GM21576 (cell line): ENCODE results near the gene AMMECR1L.
A peak's percentile ranks its signal among the peaks of the same experiment; 100 is the strongest.

Experiments
- ATAC-seq: cut with Tn5 transposase; IDR thresholded peaks from one replicate; pipeline ENCODE4 v1.9.1; 2021; ENCODE audit warnings: mild to moderate bottlenecking, moderate library complexity; ENCODE audit not compliant: unreplicated experiment

The AMMECR1L gene

DNA sequence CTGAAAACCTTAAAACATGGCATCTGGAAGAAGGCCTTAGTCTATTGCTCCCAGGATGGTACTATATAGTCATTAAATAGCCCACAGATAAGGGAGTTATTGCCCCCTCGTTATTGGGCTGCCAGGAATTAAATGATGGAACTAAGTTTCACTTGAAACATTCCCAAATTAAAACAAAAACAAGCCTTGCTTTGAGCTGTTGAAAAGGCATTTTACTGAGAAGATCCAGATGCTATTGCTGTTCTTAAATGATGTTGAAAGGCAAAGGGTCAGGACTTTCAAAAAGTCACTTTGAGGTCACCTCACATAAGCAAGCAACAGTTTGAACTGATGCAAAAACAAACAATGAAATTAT lies 2.0 kb upstream of the AMMECR1L start:
- no peak for ATAC-seq

DNA sequence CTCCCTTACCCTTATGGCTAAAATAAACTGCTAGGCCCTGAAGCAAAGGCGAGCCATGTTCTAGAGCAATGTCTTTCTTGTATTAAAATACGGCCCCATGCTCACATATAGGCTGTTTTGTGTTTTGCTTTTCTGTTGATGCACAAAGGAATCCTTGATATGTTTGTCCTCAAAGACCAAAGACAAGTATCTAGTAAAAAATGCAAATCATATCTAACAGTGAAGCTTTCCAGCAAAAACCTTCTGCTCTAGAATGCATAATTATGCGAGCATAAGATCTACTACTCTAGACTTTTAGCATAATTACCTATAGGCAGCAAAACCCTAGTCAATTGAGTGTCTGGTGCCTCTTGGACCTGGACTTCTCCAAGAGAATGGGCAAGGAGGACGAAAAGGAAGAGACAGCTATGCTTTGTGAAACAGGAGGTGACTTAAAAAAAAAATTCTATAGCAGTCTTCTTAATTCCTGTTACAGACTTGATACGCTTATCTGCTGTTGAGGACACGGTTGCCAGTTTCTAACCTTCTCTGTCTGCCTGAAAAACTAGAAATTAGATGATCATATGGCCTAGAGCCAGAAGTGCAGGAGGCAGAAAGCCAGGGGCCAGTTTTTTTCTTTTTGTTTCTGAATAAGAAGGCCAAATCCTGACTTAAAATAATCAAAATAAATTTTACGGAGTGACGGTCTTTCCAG lies 1.5 kb upstream of the AMMECR1L start:
- no peak for ATAC-seq

DNA sequence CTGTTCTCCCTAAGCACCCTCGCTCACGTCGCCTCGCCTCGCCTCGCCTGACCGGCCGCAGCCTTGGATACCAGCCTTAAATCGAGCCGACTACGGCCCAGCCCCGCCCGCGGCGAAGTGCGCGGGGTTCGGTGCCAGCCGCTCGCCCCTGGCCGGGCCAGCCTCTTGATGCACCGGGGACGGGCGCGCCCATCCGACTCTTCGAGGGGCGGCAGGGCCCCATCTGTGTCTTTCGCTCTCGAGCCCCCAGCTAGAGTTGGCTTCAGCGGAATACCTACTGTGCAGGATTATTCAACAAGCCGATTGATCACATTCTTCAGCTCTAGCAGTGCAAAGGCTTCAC lies 808 bp upstream of the AMMECR1L start:
- ATAC-seq = peak; percentile 29

DNA sequence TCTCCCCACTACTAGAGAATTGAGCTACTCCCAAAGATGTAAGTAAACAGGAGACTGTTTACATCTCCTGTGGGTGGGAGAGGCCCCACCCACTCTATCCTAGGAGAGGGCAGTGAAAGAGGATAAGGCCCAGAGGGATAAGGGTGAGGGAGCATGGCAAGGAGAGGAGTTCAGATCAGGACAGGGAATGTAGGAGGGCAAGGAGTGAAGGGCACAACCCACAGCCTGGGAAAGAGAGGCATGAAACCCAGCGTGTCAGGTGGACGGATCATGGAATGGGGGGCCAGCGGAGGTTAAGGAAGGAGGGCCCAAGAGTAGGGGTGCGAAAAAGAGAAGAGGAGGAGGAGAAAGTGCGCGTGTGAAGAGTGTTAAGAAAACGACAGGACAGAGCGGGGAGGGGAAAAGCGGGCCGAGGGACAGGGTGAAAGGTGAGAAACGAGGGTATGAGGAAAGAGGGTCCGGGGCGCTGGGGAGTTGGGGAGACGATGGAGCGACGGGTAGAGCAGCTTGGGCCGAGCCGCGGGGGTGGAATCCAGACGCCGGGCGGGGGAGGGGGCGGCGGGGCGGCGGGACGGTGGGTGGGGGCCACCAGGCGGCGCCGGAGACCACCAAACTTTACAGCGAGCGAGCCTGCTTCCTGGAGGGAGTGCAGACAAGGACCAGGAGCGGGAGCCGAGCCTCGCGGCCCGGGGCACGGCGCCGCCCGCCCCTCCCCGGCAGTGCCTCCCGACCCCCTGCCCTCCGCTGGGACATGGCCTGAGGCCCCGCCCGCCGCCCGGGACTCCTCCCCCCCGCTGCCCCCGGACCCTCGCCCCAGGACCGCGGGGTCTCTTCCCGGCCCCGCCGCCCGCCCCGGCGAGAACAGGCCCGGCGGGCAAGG lies 655 bp downstream of the AMMECR1L start:
- peak; percentile 20 for ATAC-seq

DNA sequence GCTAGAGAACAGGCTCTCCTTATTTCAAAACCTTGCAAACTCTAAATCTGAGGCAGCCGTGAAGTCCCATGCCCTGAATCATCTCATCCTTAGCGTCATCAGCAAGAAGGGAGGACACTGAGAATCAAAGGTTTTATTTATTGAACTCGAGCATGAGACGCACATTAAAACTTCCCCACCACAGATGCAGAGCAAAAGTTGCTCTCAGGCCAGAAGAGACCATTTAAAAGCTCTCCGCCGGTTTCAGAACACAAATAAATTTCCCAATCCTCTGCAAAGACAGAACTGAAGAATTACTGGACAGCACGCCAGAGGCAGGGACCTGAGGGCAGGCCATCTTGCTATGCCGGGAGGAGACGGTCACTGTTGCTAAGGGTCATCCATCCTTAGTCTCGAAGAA lies 1.3 kb downstream of the AMMECR1L start:
- no peak for ATAC-seq

DNA sequence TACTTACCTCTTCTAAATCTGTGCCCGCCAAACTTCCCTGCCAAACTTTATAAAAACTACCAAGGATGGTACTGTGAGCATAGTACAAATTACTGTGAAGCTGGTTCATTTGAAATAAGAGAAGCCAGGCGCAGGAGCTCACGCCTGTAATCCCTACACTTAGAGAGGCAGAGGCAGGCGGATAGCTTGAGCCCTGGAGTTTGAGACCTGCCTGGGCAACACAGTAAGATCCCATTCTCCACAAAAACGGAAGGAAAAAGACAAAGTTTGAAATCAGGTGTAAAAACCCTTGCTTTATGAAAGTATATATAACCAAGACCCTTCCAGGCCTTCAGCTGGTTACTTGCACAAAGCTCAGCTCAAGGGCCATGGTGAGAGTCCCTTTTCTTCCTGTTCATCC lies 5.9 kb downstream of the AMMECR1L start:
- no peak for ATAC-seq

DNA sequence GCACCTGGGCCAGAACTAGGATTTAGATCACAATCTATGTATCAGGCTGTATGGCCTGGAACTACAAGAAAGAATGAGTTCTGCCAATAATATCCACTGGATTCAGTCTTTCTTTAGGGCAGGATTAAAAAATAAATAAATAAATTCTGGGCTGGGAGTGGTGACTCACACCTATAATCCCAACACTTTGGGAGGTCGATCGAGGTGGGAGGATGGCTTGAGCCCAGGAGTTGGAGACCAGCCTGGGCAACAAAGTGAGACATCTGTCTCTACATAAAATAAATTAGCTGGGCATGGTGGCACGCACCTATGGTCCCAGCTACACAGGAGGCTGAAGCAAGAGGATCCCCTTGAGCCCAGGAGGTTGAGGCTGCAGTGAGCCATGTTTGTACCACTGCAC lies 8.1 kb downstream of the AMMECR1L start:
- no peak for ATAC-seq

DNA sequence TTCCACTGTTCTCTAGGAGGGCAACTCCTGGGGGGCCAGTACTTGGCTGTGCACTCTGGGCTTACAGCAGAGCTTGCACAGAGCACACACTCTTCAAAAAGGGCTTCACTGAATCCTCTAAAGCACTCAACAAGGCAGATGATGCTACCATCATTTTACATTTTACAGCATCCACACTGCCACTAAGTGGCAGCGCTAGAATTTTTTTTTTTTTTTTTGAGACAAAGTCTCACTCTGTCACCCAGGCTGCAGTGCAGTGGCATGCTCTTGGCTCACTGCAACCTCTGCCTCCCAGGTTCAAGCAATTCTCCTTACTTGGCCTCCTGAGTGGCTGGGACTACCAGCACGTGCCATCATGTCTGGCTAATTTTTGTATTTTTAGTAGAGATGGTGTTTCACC lies 8.6 kb downstream of the AMMECR1L start:
- ATAC-seq = no peak

DNA sequence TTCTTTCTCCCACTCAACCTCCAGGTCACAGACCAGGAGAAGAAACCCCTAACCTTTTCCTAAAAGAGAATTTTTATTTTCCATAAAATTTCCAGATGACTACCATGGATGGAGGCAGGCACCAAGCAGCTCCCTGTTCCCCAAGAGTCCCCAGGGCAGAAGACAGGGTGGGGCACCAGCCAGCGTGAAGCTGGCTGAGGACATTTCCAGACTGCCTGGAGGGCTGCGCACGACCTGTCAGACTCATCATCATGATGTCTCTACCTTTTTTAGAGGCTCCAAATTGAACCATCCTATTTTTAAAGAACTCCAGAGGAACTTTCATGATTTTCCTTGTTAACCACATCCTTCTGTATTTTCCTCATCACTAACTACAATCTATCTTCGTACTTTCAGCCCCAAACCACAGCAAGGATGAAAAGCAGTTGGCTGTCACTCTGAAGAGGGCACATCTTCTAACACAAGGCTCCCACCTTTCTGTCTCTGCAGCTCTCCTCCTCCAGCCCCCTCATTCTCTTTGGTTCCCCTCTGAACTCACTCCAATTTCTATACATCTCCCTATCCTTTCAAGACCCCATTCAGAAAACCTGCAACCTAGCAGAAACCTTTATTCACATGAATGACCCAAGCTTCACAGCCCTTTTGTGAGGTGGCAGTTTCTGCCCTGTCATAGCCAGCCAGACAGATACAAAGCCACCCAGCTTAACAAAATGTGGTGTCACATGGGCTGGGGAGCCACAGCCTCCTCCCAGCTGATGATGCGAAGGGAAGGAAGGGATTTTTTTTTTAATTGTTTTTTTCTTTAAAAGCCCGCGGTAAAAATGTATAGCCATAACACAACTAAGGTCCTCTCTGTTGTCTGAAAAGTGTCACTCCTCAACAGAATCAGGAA lies 11.1 kb downstream of the AMMECR1L start:
- peak; percentile 54 for ATAC-seq

DNA sequence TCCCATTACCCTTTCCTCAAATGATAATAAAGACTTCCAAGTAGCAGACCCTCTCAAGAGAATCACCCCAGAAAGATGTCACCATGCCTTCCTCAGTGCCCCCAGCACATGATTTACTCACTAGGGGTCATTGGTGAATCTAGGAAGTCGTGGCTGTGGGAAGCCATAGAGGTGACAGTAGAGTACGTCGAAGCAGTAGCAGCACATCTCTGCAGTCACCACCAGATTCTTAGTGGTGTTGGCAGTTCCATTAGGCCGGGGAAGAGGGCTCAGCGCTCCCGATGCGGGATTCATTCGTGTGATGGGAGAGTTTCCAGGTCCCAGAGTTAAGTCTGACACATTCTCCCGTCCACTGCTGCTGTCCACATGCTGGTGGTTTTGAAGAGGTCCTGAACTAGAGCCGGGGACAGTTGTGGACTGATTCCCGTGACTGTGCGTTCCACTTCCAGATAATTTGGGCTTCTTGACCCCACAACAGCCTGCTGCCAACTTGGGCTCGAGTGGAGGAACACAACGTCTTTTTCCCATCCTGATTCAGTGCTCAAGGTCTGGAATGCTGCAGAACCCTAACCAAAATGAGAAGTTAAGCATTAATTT lies 12.0 kb downstream of the AMMECR1L start:
- no peak for ATAC-seq

DNA sequence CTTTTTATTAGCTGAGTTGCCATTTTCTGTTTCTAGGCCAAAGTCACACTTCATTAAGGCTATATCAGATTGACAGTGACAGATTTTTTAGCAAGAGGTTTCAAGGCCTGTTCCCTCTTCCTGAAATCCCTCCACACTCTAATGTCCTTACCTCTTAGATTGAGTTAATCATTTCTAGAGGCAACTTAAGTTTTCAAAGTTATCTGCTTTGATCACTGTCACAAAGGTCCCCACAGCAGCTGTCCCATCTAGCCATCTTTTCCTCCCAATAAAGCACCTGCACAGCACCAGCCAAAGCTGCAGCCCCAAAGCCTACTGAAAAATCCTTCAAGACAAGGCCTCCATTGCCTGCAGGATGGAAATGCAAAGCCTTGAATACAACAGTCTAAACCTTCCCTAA lies 13.4 kb downstream of the AMMECR1L start:
- no peak for ATAC-seq

DNA sequence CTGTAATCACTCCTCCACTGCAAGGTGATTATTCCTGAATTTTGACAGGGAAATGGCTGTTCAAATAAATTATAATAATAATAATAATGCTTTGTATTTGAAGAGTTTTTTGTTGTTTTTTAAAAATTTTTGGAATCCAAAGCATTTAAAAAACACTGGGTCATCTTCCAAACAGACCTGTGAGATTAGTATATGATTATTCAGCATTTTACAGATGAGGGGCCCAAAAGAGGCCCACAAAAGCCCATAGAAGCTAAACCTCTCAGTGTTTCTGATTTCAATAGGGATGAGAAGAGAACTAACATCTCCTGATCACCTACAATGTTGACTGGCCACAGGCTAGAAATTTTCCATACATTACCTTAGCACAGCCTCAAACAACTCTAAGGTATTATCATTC lies 19.8 kb downstream of the AMMECR1L start:
- ATAC-seq = no peak

DNA sequence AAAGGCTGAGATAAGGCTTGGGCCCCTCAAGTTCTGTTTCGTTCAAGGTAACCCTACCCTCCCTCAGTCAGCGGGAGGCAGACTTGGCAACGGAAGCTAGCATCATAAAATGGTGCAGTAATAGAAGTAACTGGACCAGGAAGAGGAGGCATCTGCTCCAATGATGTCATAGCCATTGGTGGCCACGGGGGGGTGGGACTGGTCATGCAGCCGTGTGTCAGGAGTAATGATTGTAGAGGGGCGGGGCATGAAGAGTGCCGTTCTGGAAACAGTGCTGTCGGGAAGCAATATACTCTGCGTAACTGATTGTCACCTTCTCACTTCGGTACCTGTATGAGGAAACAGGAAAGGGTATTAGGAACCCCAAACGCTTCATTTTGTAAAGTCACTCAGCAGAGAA lies 20.9 kb downstream of the AMMECR1L start:
- ATAC-seq = no peak

DNA sequence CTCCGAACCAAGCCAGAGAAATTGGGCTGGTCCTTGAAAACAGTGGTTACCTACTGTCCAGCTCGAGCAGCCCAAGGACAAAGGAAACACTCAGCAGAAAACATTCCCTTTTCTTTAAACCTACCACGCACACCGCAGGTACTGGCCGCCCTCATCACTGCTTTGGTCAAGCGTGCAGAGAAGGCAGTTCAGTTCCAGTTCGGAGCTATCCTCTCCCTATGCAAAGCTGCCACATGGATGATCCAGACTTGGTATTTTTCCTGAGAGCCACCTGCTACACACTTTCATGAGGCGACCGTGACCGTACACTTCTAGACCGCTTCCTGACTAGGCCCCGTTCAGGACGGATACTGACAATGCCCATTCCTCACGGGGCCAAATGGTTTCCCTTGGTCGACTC lies 23.5 kb downstream of the AMMECR1L start:
- ATAC-seq = no peak

DNA sequence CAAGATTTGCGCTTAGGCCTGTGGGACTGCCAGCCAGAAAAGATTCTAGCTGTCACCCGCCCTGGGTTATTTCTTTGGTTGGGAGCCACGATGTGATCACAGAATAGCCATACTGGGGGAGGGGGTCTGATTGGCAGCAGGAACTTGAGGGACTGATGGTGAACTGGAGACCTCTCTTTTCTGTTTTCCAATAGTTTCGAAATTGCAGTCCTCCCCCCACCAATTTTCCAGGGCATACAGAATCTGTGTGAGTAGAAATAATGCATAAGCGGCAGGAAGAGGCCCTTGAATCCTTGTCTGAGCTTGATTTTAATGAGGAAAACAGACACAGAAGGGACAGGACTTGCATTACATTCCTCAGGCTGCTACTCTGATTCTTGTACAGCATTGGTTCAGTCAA lies 25.6 kb downstream of the AMMECR1L start:
- ATAC-seq = no peak

DNA sequence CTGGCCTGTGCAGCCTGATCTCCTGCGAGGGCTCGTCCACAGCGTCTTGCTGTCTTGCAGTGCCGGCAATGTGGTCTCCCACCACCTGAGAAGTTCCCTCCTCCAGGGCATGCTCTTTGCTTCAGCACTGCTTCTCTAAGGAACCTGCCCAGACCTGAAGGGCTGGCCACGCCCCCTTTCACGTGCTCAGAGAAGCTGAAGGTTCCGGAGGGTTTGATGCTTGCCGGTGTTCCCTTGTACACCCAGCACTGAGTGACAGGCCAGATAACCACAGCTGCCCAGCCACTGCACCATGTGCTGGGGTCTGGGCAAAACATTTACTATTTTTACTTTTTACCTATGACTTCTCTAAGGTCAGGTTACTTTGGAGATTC lies 26.1 kb downstream of the AMMECR1L start:
- ATAC-seq = no peak

DNA sequence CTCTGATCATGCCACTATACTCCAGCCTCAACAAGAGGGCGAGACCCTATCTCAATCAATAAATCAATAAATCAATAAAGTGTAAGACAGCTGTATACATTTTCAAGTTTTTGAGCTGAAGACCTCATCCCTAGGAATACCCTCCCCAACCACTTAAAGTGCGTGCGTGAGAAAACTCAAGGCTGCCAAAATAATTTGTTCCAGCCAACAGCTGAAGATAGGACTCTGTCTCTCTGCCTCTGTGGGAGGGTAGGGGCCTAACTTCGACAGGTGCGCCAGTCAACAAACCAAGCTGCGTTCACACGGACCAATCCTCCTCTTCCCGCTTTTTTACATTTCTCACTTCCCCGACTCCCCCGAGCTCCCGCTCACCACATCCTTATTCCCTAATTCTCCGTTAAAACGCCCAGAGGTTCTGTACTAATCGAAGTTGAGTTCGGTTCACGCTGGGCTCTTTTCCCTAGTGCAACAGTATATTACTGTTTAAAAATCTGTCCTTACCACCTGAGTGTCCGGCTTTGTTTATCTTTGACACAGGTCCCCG lies 28.4 kb downstream of the AMMECR1L start:
- ATAC-seq = no peak

DNA sequence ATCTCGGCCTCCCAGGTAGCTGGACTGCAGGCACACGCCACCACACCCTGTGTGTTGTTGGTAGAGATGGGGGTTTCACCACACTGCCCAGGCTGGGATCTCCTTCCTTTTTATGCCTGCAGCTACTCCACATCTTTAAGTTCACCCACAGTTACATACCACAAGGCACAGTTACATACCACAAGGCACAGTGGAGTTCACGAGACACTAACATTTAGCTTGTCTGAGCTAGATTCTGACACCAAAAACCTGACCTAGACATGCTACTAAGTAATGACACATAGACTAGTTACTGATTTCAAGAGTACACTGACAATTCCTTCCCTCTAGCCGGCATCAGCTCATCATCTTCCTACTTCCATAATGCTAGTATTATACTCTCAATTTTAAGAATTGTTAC lies 32.1 kb downstream of the AMMECR1L start:
- no peak for ATAC-seq

DNA sequence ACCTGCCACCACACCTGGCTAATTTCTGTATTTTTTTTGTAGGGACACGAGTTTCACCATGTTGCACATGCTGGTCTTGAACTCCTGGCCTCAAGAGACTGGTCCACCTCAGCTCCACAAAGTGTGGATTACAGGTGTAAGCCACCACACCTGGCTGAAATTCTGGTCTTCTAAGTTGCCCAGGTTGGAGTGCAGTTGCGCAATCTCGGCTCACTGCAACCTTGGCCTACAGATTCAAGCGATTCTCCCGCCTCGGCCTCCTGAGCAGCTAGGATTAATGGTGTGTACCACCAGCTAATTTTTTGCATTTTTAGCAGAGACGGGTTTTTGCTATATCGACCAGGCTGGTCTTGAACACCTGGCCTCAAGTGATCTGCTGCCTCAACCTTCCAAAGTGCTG lies 33.4 kb downstream of the AMMECR1L start:
- ATAC-seq = no peak

DNA sequence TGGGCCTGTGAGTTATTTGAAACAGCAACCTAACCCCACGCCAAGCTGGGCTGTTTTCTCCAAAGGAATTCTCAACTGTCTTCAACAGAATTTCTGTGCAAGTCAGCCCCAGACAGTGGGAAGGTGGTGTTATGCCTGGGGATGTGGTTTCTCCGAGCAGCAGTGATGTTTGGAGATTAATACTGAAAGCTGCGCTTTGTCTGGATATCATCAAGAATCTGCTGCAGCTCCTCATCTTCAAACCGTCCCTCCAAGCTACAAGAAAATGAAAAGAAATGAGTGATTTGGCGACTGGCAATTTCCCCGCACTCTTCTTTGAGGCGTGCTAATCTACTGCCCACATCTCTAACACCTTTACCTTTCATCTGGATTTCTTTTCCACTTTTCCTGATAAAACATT lies 37.8 kb downstream of the AMMECR1L start:
- ATAC-seq = no peak

DNA sequence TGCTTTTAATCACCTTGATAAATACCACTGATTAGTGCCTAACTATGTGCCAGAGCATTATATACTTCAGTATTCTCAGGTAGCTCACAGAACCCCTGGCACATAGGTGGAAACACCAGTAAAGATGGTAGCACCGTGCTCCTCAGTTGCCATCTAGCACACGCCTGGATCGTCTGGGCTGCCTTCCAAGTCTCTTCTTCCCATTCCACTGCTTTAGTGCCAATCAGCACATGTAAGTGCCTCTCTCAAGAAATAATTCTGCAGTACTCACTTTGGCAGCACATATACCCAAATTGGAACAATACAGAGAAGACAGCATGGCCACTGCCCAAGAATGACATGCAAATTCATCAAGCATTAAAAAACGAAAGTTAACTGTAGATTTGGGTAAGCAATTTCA lies 40.8 kb downstream of the AMMECR1L start:
- no peak for ATAC-seq
